GM23338 (cell line): Measurements from ENCODE around the gene ATXN7. TPM values are rescaled to one million over a fixed set of nuclear protein-coding genes. Genes with fewer than 3 reads are reported as not detected.

ENCODE experiments used
- ATAC-seq: fragments of 200-7000 bp; cut with Tn5 transposase; 3 replicates; pipeline ENCODE4 v1.9.1; 2020
- DNase-seq: peaks from one replicate; pipeline ENCODE4 v3.0.0-alpha.2; 2015; ENCODE audit warnings: low spot score
- H2AFZ ChIP-seq: fragments of 200-600 bp; sonication (generic); 2 replicates; pipeline ENCODE4 v1.8.0; 2016; ENCODE audit warnings: antibody characterized with exemption, mild to moderate bottlenecking, moderate library complexity
- H3F3A ChIP-seq: fragments of 200-600 bp; sonication (generic); replicated peaks from 2 replicates; pipeline ENCODE4 v1.8.0; 2017; ENCODE audit warnings: antibody characterized with exemption, mixed run types, low read depth
- H3K27ac ChIP-seq: fragments of 200-600 bp; sonication (generic); 2 replicates; pipeline ENCODE4 v1.6.1; 2016; ENCODE audit warnings: low read depth
- H3K27me3 ChIP-seq: fragments of 200-600 bp; sonication (generic); 2 replicates; pipeline ENCODE4 v1.8.0; 2016; ENCODE audit warnings: mild to moderate bottlenecking, mixed run types, moderate library complexity; ENCODE audit not compliant: insufficient read depth
- H3K36me3 ChIP-seq: fragments of 200-600 bp; sonication (generic); 2 replicates; pipeline ENCODE4 v1.8.0; 2016; ENCODE audit warnings: mild to moderate bottlenecking; ENCODE audit not compliant: insufficient read depth
- H3K4me1 ChIP-seq: fragments of 200-600 bp; sonication (generic); 2 replicates; pipeline ENCODE4 v1.8.0; 2016; ENCODE audit warnings: mild to moderate bottlenecking, moderate library complexity; ENCODE audit not compliant: insufficient read depth
- H3K4me2 ChIP-seq: fragments of 200-600 bp; sonication (generic); 2 replicates; pipeline ENCODE4 v1.7.1; 2017; ENCODE audit warnings: mixed run types
- H3K4me3 ChIP-seq: fragments of 200-600 bp; sonication (generic); 2 replicates; pipeline ENCODE4 v1.6.1; 2016; ENCODE audit warnings: mixed run types
- H3K79me2 ChIP-seq: fragments of 200-600 bp; sonication (generic); replicated peaks from 2 replicates; pipeline ENCODE4 v1.8.0; 2017; ENCODE audit warnings: mild to moderate bottlenecking; ENCODE audit not compliant: insufficient read depth
- H3K9me2 ChIP-seq: fragments of 200-600 bp; sonication (generic); 2 replicates; pipeline ENCODE4 v1.8.0; 2017; ENCODE audit not compliant: insufficient read depth
- H4K20me1 ChIP-seq: fragments of 200-600 bp; sonication (generic); replicated peaks from 2 replicates; pipeline ENCODE4 v1.8.0; 2017; ENCODE audit warnings: mild to moderate bottlenecking; ENCODE audit not compliant: insufficient read depth
- H3K27ac Mint-ChIP-seq: 2 replicates; pipeline ENCODE4 v1.8.0; 2020; ENCODE audit warnings: inconsistent platforms, mild to moderate bottlenecking, moderate library complexity, mixed read lengths
- H3K27me3 Mint-ChIP-seq: 3 replicates; pipeline ENCODE4 v1.8.0; 2022; ENCODE audit warnings: low read depth, mild to moderate bottlenecking, moderate library complexity, mixed read lengths, inconsistent platforms; ENCODE audit not compliant: insufficient read depth, poor library complexity
- H3K36me3 Mint-ChIP-seq: 3 replicates; pipeline ENCODE4 v1.8.0; 2021; ENCODE audit warnings: low read depth, mild to moderate bottlenecking, inconsistent platforms, moderate library complexity, mixed read lengths
- H3K4me1 Mint-ChIP-seq: 3 replicates; pipeline ENCODE4 v1.8.0; 2020; ENCODE audit warnings: mild to moderate bottlenecking, inconsistent platforms, mixed read lengths
- H3K4me3 Mint-ChIP-seq: 3 replicates; pipeline ENCODE4 v1.8.0; 2021; ENCODE audit warnings: moderate library complexity, mild to moderate bottlenecking, inconsistent platforms, mixed read lengths
- H3K9me3 Mint-ChIP-seq: 3 replicates; pipeline ENCODE4 v1.8.0; 2020; ENCODE audit warnings: moderate library complexity, mild to moderate bottlenecking, inconsistent platforms, mixed read lengths
- CREB1 ChIP-seq: fragments of 250-450 bp; sonication (Bioruptor Pico); IDR thresholded peaks from 2 replicates; pipeline ENCODE4 v1.5.0; 2020; ENCODE audit warnings: low read depth, mild to moderate bottlenecking, moderate library complexity
- EZH2 ChIP-seq: fragments of 200-600 bp; sonication (generic); IDR thresholded peaks from one replicate; pipeline ENCODE4 v1.8.0; 2017; ENCODE audit warnings: antibody characterized with exemption, mild to moderate bottlenecking, low read depth; ENCODE audit not compliant: unreplicated experiment
- EZH2phosphoT487 ChIP-seq: fragments of 200-600 bp; sonication (generic); IDR thresholded peaks from one replicate; pipeline ENCODE4 v1.8.1; 2018; ENCODE audit warnings: antibody characterized with exemption; ENCODE audit not compliant: unreplicated experiment
- JUNB ChIP-seq: IDR thresholded peaks from one replicate; pipeline ENCODE4 v1.6.1; 2016; ENCODE audit warnings: antibody characterized with exemption; ENCODE audit not compliant: unreplicated experiment
- NANOG ChIP-seq: IDR thresholded peaks from 2 replicates; pipeline ENCODE4 v1.6.1; 2016; ENCODE audit warnings: antibody characterized with exemption, borderline replicate concordance
- POLR2AphosphoS5 ChIP-seq: IDR thresholded peaks from 2 replicates; pipeline ENCODE4 v1.6.1; 2016; ENCODE audit warnings: antibody characterized with exemption, low read depth
- STAT1 ChIP-seq: IDR thresholded peaks from one replicate; pipeline ENCODE4 v1.6.1; 2016; ENCODE audit warnings: antibody characterized with exemption; ENCODE audit not compliant: unreplicated experiment
- ZNF114 ChIP-seq: fragments of 250-450 bp; sonication (Bioruptor Pico); IDR thresholded peaks from 2 replicates; pipeline ENCODE4 v1.5.0; 2020; ENCODE audit warnings: mild to moderate bottlenecking, moderate library complexity
- ZNF331 ChIP-seq: fragments of 250-450 bp; sonication (Bioruptor Pico); IDR thresholded peaks from 2 replicates; pipeline ENCODE4 v1.5.0; 2020; ENCODE audit warnings: low read depth, mild to moderate bottlenecking, moderate library complexity
- polyA plus RNA-seq: library from polyadenylated mRNA; unstranded; fragments of >200 nt; fragmentation: Nextera tagmentation; extraction: Ambion mirVana; gene quantifications from 2 replicates; pipeline ENCODE4 v1.2.1, GENCODE V29; 2016
- total RNA-seq: library from RNA; depleted of rRNA; stranded (reverse); fragments of >200 nt; shearing (Covaris generic); gene quantifications from 2 replicates; pipeline ENCODE4 v1.2.3, GENCODE V29; 2014
- TF ChIP-seq, protein P1 (sequence below): fragments of 250-450 bp; sonication (Bioruptor Pico); IDR thresholded peaks from 2 replicates; pipeline ENCODE4 v1.5.0; 2020; ENCODE audit warnings: mild to moderate bottlenecking, moderate library complexity
- TF ChIP-seq, protein P2 (sequence below), 2 experiments: fragments of 200-600 bp in 1 of 2; sonication (generic) in 1 of 2; conservative IDR thresholded peaks; 2 replicates each; pipeline versions ENCODE4 v1.5.1 to v1.6.1; 2016 to 2017; ENCODE audit warnings: antibody characterized with exemption in 2 of 2, low read depth in 2 of 2, mild to moderate bottlenecking in 2 of 2, moderate library complexity in 1 of 2
- TF ChIP-seq, protein P3 (sequence below): IDR thresholded peaks from one replicate; pipeline ENCODE4 v1.6.1; 2018; ENCODE audit warnings: antibody characterized with exemption; ENCODE audit not compliant: unreplicated experiment
- TF ChIP-seq, protein P4 (sequence below): IDR thresholded peaks from 2 replicates; pipeline ENCODE4 v1.6.1; 2016; ENCODE audit warnings: antibody characterized with exemption

ATXN7 gene
- total and polyA plus RNA-seq, 2 experiments from 2014 or later: 4.0 to 17.2 TPM

DNA sequence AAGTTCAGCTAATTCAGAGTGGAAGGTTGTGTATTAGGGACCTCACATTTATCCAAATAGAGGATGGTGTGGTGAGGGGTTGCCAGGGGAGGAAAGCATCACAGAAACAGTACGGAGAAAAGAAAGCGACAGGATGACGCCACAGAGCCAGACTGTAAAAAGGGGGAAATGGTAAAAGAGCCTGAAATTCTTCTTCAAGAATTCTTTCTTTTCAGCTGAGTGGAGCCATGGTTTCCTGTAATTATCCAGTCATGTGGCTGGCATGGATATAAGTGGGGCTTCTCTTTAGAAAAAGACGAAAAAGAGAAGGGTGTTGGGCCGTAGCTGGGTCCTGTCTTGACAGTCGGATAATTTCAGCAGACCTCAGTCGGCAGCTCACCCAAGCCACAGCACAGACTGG is 184.1 kb downstream of the ATXN7 start:
- peak overlapping the region; percentile 84 for H2AFZ ChIP-seq
- Mint-ChIP-seq H3K9me3 (no peaks in the 10 kb centered on the region), H3K4me1 (peaks cover 30% of the 10 kb centered on the region), H3K4me3 (no peak overlapping the region), H3K27me3 (no peaks in the 10 kb centered on the region), H3K36me3 (no peaks in the 10 kb centered on the region), H3K27ac (no peak overlapping the region)
- no peaks in the 10 kb centered on the region for H3K27me3 ChIP-seq
- H3K79me2 ChIP-seq: no peaks in the 10 kb centered on the region
- no peaks in the 10 kb centered on the region for H3F3A ChIP-seq
- peaks cover 25% of the 10 kb centered on the region for H3K4me1 ChIP-seq
- no peak overlapping the region for H3K4me3 ChIP-seq
- no peak for DNase-seq
- no peak overlapping the region for H3K27ac ChIP-seq
- no peak for ATAC-seq
- H4K20me1 ChIP-seq: no peaks in the 10 kb centered on the region
- no peaks in the 10 kb centered on the region for H3K9me2 ChIP-seq
- 0 out of 2 replicates have a peak overlapping the region, but pooled peaks have one; percentile 34 for H3K4me2 ChIP-seq
- TF ChIP-seq POLR2AphosphoS5 (no peak), ZNF331 (CRISPR knock-in tag) (no peak), CREB1 (no peak), EZH2phosphoT487 (no peak), NANOG (no peak), STAT1 (no peak), JUNB (no peak), EZH2 (no peak), ZNF114 (CRISPR knock-in tag) (no peak)
- TF ChIP-seq, protein P1, sequence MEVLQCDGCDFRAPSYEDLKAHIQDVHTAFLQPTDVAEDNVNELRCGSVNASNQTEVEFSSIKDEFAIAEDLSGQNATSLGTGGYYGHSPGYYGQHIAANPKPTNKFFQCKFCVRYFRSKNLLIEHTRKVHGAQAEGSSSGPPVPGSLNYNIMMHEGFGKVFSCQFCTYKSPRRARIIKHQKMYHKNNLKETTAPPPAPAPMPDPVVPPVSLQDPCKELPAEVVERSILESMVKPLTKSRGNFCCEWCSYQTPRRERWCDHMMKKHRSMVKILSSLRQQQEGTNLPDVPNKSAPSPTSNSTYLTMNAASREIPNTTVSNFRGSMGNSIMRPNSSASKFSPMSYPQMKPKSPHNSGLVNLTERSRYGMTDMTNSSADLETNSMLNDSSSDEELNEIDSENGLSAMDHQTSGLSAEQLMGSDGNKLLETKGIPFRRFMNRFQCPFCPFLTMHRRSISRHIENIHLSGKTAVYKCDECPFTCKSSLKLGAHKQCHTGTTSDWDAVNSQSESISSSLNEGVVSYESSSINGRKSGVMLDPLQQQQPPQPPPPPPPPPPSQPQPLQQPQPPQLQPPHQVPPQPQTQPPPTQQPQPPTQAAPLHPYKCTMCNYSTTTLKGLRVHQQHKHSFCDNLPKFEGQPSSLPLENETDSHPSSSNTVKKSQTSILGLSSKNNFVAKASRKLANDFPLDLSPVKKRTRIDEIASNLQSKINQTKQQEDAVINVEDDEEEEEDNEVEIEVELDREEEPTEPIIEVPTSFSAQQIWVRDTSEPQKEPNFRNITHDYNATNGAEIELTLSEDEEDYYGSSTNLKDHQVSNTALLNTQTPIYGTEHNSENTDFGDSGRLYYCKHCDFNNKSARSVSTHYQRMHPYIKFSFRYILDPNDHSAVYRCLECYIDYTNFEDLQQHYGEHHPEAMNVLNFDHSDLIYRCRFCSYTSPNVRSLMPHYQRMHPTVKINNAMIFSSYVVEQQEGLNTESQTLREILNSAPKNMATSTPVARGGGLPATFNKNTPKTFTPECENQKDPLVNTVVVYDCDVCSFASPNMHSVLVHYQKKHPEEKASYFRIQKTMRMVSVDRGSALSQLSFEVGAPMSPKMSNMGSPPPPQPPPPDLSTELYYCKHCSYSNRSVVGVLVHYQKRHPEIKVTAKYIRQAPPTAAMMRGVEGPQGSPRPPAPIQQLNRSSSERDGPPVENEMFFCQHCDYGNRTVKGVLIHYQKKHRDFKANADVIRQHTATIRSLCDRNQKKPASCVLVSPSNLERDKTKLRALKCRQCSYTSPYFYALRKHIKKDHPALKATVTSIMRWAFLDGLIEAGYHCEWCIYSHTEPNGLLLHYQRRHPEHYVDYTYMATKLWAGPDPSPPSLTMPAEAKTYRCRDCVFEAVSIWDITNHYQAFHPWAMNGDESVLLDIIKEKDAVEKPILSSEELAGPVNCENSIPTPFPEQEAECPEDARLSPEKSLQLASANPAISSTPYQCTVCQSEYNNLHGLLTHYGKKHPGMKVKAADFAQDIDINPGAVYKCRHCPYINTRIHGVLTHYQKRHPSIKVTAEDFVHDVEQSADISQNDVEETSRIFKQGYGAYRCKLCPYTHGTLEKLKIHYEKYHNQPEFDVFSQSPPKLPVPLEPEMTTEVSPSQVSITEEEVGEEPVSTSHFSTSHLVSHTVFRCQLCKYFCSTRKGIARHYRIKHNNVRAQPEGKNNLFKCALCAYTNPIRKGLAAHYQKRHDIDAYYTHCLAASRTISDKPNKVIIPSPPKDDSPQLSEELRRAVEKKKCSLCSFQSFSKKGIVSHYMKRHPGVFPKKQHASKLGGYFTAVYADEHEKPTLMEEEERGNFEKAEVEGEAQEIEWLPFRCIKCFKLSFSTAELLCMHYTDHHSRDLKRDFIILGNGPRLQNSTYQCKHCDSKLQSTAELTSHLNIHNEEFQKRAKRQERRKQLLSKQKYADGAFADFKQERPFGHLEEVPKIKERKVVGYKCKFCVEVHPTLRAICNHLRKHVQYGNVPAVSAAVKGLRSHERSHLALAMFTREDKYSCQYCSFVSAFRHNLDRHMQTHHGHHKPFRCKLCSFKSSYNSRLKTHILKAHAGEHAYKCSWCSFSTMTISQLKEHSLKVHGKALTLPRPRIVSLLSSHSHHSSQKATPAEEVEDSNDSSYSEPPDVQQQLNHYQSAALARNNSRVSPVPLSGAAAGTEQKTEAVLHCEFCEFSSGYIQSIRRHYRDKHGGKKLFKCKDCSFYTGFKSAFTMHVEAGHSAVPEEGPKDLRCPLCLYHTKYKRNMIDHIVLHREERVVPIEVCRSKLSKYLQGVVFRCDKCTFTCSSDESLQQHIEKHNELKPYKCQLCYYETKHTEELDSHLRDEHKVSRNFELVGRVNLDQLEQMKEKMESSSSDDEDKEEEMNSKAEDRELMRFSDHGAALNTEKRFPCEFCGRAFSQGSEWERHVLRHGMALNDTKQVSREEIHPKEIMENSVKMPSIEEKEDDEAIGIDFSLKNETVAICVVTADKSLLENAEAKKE (CRISPR knock-in tag): no peak
- TF ChIP-seq, protein P2, sequence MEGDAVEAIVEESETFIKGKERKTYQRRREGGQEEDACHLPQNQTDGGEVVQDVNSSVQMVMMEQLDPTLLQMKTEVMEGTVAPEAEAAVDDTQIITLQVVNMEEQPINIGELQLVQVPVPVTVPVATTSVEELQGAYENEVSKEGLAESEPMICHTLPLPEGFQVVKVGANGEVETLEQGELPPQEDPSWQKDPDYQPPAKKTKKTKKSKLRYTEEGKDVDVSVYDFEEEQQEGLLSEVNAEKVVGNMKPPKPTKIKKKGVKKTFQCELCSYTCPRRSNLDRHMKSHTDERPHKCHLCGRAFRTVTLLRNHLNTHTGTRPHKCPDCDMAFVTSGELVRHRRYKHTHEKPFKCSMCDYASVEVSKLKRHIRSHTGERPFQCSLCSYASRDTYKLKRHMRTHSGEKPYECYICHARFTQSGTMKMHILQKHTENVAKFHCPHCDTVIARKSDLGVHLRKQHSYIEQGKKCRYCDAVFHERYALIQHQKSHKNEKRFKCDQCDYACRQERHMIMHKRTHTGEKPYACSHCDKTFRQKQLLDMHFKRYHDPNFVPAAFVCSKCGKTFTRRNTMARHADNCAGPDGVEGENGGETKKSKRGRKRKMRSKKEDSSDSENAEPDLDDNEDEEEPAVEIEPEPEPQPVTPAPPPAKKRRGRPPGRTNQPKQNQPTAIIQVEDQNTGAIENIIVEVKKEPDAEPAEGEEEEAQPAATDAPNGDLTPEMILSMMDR (conservative IDR thresholded peaks at IDR 0.05; ENCODE audit: low read depth in 2 of 2): no peak
- TF ChIP-seq, protein P3, sequence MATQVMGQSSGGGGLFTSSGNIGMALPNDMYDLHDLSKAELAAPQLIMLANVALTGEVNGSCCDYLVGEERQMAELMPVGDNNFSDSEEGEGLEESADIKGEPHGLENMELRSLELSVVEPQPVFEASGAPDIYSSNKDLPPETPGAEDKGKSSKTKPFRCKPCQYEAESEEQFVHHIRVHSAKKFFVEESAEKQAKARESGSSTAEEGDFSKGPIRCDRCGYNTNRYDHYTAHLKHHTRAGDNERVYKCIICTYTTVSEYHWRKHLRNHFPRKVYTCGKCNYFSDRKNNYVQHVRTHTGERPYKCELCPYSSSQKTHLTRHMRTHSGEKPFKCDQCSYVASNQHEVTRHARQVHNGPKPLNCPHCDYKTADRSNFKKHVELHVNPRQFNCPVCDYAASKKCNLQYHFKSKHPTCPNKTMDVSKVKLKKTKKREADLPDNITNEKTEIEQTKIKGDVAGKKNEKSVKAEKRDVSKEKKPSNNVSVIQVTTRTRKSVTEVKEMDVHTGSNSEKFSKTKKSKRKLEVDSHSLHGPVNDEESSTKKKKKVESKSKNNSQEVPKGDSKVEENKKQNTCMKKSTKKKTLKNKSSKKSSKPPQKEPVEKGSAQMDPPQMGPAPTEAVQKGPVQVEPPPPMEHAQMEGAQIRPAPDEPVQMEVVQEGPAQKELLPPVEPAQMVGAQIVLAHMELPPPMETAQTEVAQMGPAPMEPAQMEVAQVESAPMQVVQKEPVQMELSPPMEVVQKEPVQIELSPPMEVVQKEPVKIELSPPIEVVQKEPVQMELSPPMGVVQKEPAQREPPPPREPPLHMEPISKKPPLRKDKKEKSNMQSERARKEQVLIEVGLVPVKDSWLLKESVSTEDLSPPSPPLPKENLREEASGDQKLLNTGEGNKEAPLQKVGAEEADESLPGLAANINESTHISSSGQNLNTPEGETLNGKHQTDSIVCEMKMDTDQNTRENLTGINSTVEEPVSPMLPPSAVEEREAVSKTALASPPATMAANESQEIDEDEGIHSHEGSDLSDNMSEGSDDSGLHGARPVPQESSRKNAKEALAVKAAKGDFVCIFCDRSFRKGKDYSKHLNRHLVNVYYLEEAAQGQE: no peak
- TF ChIP-seq, protein P4, sequence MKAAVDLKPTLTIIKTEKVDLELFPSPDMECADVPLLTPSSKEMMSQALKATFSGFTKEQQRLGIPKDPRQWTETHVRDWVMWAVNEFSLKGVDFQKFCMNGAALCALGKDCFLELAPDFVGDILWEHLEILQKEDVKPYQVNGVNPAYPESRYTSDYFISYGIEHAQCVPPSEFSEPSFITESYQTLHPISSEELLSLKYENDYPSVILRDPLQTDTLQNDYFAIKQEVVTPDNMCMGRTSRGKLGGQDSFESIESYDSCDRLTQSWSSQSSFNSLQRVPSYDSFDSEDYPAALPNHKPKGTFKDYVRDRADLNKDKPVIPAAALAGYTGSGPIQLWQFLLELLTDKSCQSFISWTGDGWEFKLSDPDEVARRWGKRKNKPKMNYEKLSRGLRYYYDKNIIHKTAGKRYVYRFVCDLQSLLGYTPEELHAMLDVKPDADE: no peak
- no peaks in the 10 kb centered on the region for H3K36me3 ChIP-seq
